Measurements from ENCODE around the gene PTMS. TPM values are rescaled to one million over a fixed set of nuclear protein-coding genes. Genes with fewer than 3 reads are reported as not detected.
"Not testable (repeated sequence)": the region's sequence is repeated elsewhere in the genome, so short reads cannot be mapped to it uniquely, and the experiment has no call there.

Gene PTMS
- total RNA-seq, 4 donors from 2014 or later, result 44.2 to 87.5 (median 53.0) TPM

GRCh38 chr12:6736754-6737153 lies 29.4 kb upstream of the PTMS start:
- Histone ChIP-seq H3K9me3 (no peaks in the 10 kb centered on the region), H3K27me3 (no peaks in the 10 kb centered on the region), H3K36me3 (peaks cover 0 to 4% (median 0%) of the 10 kb centered on the region in 3 donors), H3K4me3 (no peak overlapping the region), H3K4me1 (peaks cover 0 to 3% (median 0%) of the 10 kb centered on the region in 4 donors), H3K27ac (no peak overlapping the region)
- DNase-seq, result no peak
- TF ChIP-seq POLR2A (IDR thresholded peaks at IDR 0.05), result no peak
- TF ChIP-seq CTCF (IDR thresholded peaks at IDR 0.05), result no peak

GRCh38 chr12:6742080-6742479 lies 24.1 kb upstream of the PTMS start:
- peaks cover 0 to 11% (median 0%) of the 10 kb centered on the region in 3 donors for H3K36me3 ChIP-seq
- not testable (repeated sequence) for H3K27me3 ChIP-seq, DNase-seq, H3K4me1 ChIP-seq, H3K9me3 ChIP-seq, H3K27ac ChIP-seq, H3K4me3 ChIP-seq

GRCh38 chr12:6742834-6743233 lies 23.3 kb upstream of the PTMS start:
- H3K36me3 ChIP-seq, result peaks cover 0 to 19% (median 0%) of the 10 kb centered on the region in 3 donors
- H3K4me3 ChIP-seq, result no peak overlapping the region
- DNase-seq, result no peak
- H3K9me3 ChIP-seq, result no peaks in the 10 kb centered on the region
- no peaks in the 10 kb centered on the region for H3K4me1 ChIP-seq
- no peak overlapping the region for H3K27ac ChIP-seq
- H3K27me3 ChIP-seq, result no peaks in the 10 kb centered on the region
- no peak for TF ChIP-seq CTCF (IDR thresholded peaks at IDR 0.05)
- TF ChIP-seq POLR2A (IDR thresholded peaks at IDR 0.05), result no peak

GRCh38 chr12:6743300-6743699 lies 22.9 kb upstream of the PTMS start:
- H3K4me1 ChIP-seq, H3K27me3 ChIP-seq, H3K9me3 ChIP-seq, H3K27ac ChIP-seq, H3K4me3 ChIP-seq, DNase-seq: not testable (repeated sequence)
- peaks cover 0 to 23% (median 0%) of the 10 kb centered on the region in 3 donors for H3K36me3 ChIP-seq

GRCh38 chr12:6745741-6746525 lies 20.2 kb upstream of the PTMS start:
- Histone ChIP-seq H3K4me1 (no peaks in the 10 kb centered on the region), H3K27me3 (no peaks in the 10 kb centered on the region), H3K27ac (peak overlapping the region in 3 of 4 donors; percentile 41 to 66 (median 61)), H3K36me3 (peaks cover 0 to 48% (median 0%) of the 10 kb centered on the region in 3 donors), H3K4me3 (no peak overlapping the region), H3K9me3 (no peaks in the 10 kb centered on the region)
- DNase-seq, result peak in 2 of 3 donors; percentile 54 to 59
- TF ChIP-seq POLR2A (IDR thresholded peaks at IDR 0.05), result no peak
- no peak for TF ChIP-seq CTCF (IDR thresholded peaks at IDR 0.05)

- Histone ChIP-seq H3K4me3 (no peak overlapping the region), H3K9me3 (no peaks in the 10 kb centered on the region), H3K4me1 (peaks cover 0 to 8% (median 3%) of the 10 kb centered on the region in 4 donors), H3K27me3 (no peaks in the 10 kb centered on the region), H3K36me3 (peaks cover 0 to 58% (median 0%) of the 10 kb centered on the region in 3 donors), H3K27ac (no peak overlapping the region)
- no peak for DNase-seq
- no peak for TF ChIP-seq CTCF (IDR thresholded peaks at IDR 0.05)
- no peak for TF ChIP-seq POLR2A (IDR thresholded peaks at IDR 0.05)
These were observed 18.9 kb upstream of the PTMS start for GRCh38 chr12:6747216-6747615.

Data from Peyer's patch (tissue), 4 donors.